AG09319 (cell line): Measurements from ENCODE around the gene TMEM250.

Experiments
- DNase-seq: peaks from one replicate; pipeline ENCODE4 v3.0.0-alpha.2; 2010; ENCODE audit warnings: low read depth; ENCODE audit errors: extremely low read depth
- TF ChIP-seq, protein P1 (sequence below): IDR thresholded peaks from 2 replicates; pipeline ENCODE4 v1.5.1; 2011; ENCODE audit warnings: low read depth, mild to moderate bottlenecking, inconsistent platforms, low read length, moderate library complexity

TMEM250 gene

DNA sequence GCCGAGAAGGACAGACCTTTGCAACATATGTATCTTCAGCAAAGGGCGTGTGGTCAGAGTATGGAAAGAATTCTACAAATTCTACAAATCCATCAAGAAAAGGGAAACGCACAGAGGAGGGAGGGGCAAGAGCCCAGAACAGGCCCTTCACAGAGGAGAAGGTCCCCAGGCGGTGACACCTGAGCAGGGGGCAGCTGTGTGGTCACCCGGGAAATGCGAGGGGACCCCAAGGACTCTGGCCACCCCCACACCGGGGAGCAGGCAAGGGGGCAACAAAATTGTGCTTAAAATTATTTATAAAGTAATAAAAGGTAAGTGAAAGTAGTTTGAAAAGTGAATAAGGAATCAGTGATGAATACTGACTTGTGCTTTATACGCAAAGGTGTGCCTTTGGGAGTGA is 41.2 kb downstream of the TMEM250 start:
- TF ChIP-seq, protein P1, sequence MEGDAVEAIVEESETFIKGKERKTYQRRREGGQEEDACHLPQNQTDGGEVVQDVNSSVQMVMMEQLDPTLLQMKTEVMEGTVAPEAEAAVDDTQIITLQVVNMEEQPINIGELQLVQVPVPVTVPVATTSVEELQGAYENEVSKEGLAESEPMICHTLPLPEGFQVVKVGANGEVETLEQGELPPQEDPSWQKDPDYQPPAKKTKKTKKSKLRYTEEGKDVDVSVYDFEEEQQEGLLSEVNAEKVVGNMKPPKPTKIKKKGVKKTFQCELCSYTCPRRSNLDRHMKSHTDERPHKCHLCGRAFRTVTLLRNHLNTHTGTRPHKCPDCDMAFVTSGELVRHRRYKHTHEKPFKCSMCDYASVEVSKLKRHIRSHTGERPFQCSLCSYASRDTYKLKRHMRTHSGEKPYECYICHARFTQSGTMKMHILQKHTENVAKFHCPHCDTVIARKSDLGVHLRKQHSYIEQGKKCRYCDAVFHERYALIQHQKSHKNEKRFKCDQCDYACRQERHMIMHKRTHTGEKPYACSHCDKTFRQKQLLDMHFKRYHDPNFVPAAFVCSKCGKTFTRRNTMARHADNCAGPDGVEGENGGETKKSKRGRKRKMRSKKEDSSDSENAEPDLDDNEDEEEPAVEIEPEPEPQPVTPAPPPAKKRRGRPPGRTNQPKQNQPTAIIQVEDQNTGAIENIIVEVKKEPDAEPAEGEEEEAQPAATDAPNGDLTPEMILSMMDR = no peak
- no peak for DNase-seq

DNA sequence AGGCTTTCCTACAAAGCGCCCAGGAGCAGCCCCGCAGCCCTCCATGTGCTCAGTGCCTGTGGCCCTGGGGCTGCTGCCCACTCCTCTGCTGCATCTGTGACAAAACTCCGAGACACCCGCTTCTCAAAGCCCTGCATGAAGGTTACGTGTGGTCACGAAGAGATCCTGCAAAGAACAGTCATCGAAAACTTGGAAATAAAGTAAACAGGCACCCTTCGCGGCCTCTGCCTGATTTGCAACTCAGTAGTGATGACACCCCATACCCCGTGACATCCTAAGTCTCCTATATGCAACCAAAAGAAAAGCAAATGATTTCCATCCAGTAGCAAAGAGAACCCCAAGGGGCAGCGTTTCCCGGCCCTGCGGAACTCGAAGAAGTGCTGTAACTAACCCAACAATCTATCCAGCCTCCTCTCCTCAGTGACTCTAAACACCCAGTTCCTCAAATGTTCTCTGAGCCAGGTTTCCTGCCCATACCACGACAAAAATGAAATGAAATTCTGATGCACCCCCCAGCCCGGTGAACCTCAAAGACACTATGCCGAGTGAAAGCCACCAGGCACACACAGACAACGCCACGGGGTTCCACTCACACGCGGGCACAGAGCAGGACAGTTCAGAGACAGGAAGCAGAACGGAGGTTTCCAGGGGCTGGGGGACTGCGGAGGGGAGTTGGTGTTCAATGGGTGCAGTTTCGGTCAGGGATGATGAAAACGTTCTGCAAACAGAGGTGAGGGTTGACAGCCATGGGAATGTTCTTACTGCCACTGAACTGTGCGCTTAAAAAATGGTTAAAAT is 42.6 kb downstream of the TMEM250 start:
- TF ChIP-seq, protein P1 = no peak
- no peak for DNase-seq

DNA sequence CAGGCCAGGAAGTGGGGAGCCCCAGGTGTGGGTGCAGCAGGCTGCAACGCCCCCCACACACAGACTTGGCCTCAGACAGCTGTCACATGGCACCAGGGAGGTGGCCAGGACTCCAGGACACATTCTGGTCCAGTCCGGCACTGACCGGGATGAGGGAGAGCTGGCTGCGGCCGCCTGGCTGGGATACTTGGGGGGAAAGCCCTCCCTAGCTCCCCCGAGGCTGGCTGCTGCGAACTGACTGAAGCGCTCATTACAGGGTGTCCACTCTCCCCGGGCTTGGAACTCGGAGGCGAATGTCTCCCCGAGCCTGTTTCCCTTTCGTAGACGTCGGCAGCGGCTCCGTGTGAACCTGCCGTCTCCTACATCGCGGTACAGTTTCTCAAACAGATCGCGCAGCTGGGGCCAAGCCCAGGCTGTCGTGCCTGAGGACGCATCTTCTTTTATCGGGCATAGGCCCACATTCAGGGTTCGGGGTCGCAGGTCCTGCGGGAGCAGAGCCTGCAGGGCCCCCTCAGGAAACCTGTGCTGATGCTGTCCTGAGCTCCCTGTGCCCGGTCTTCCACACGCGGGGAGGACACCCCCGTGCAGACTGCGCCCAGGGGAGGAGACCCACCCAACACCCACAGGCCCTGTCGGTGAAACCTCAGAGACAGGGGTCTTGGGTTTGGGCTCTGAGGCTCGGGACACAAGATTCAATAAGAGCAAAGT is 43.4 kb downstream of the TMEM250 start:
- no peak for DNase-seq
- TF ChIP-seq, protein P1 = no peak

DNA sequence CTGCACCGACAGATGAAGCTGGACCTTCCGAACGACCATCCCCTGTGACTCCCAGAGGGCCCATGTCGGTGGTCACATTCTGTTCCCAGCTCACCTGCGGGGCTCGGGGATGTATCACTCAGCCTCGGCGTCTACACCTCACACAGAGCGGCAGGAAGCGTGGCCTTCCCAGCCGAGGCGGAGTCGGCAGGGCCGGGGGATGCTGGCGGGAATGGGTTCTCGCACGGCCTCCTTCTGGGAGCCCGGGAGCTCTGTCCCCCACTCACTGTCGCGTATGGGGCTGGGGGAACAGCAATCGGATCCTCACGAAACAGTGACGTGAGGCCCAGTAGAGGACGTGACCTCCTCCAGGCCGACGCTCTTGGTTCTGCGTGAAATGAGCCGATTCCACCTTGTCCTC is 44.0 kb downstream of the TMEM250 start:
- no peak for DNase-seq
- TF ChIP-seq, protein P1 = no peak
